NOMO-1 treated with DMSO at 0.1 percent for 48 hours (cell line): ENCODE results near the gene YPEL1.
"Not testable (repeated sequence)": the region's sequence is repeated elsewhere in the genome, so short reads cannot be mapped to it uniquely, and the experiment has no call there.

Experiments used
- DNase-seq: peaks from one replicate; lab custom pipeline; 2025; ENCODE audit not compliant: unreplicated experiment; lab: John Stamatoyannopoulos, UW

Gene YPEL1

DNA sequence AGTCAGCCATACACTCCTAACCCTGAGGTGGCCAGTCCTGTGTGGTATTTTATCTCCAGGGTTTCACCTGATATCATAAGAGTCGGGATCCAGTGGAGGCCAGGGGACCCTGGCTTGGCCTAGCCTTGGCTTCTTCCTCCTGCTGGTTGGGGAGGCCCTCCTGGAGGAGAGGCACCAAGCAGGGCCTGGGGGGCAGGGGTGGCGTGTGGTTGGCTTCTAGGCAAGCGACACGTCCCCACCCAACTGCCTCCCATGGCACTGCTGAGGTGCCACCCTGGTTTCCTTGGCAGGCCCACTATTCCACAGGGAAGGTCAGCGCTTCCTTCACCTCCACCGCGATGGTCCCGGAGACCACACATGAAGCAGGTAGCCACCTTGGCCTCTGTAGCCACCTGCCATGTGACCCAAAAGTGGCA is 49.4 kb downstream of the YPEL1 start:
- DNase-seq = no peak

GRCh38 chr22:21685164-21685513 is 50.5 kb downstream of the YPEL1 start:
- DNase-seq = no peak

- no peak for DNase-seq
Observed at GRCh38 chr22:21684492-21685163, 51.0 kb downstream of the YPEL1 start.

- DNase-seq = no peak
Observed at GRCh38 chr22:21683401-21683811, 52.2 kb downstream of the YPEL1 start.

DNA sequence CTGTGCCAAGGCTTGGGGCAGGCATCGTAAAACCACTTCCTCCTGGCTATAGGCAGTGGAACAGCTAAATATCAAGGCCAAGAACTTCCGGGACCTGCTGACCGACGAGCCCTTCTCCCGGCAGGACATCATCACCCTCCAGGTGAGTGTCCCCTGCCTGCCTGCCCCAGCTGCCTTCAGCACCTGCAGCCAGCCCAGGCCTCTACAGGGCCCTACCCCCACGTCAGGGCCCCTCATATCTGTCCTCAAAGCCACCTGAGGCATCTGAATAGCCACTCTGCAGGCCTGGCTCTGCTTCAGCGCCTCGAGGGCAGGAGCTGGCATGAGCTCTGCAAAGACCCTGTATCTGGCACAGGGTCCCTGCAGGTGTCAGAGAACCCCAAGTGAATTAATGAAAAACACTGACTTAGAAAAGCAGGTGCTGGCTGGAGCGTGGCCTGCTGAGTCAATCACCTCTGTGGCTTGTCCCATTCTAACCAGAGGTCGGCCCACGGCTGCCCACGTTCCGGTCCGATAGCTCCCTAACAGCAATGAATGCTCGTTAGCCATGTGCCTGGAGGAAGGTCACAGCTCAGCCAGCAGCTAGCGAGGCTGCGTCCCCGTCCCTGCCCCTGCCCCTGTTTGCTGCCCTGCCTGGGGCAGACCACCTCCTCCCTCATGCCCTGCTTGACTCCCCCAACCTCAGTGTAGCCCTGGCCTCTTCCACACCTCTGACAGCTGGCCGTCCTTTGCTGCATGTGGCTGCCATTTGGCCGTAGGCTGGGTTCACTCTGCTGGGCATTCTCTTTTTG is 53.0 kb downstream of the YPEL1 start:
- DNase-seq = no peak

DNA sequence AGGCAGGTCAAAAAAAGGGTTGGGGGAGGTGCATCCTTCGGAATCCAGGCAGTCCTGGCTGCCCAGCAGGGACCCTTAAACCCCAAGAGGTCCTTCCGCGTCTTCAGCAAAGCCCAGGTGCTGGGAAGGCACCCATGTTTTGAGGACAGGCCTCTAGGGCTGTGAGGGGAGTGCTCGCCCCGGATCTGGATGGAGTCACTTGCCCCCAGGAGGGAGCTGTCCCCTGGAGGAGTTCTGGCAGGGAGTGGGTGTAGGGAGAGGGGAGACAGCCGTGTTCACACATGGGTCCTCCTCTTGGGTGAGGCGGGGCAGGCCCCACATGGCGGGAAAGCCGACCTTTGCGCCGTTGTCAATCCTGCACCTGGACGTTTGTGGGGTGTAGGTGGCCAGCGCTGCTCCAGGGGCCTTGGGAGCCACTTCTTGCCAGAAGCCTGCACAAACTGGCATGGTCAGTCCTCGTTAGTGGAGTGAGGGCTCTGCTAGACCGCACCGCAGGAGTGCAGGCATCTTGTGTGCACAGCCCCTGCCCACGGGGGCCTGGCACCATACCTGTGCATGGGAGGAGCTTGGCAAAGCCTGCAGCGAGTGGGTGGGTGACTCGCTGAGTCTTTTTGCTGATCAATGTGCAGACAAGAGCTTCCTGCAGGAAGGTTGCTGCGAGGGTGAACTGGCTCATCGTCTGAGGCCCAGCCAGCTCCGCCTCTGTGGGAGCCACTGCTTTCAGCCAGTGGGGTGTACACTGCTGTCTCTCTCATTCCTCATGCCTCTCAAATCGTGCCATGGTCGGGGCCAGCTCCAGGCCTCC is 53.8 kb downstream of the YPEL1 start:
- DNase-seq = no peak

DNA sequence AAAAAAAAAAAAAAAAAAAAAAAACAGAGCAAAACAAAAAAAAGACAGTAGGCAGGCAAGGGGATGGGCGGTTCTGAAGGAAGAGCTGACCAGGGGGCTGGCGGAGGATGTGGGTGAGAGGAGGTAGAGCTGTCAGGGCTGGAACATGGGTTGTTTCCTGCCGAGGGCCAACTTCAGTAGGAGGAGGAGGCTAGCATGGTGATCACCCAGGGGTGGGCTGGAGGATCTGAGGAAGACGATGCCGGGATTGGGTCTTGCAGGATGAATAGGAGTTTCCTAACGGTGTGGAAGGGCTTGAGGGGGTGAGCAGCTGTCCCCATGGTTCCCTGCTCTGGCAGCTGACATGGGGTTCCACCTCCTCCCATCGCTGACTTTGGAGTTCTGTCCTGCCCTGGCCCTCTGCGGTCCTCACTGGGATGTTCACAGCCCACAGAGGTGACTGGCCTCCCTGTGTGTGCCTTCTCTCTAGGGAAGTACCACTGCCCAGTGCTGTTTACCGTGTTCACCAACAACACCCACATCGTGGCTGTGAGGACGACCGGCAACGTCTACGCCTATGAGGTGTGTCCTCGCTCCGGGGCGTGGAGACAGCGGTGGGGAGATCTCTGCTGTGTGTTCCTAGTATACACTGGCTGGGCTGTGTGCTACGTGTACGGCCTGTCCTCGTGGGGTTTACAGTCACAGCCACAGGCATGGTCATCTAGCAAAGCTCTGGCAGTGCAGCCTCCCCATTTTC is 54.6 kb downstream of the YPEL1 start:
- no peak for DNase-seq

DNA sequence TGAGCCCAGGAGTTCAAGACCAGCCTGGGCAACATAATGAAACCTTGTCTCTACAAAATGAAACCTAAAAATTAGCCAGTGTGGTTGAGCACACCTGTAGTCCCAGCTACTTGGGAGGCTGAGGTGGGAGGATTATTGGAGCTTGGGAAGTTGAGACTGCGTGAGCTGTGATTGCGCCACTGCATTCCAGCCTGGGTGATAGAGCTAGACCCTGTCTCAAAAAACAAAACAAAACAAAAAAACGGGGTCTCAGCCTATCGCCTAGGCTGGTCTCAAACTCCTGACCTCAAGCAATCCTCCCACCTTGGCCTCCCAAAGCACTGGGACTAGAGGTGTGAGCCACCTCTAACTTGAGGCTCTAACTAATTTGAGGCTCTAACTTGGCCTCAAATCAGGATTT is 56.2 kb downstream of the YPEL1 start:
- no peak for DNase-seq

- not testable (repeated sequence) for DNase-seq
Observed at GRCh38 chr22:21678842-21679241, 56.8 kb downstream of the YPEL1 start.

- no peak for DNase-seq
Observed at GRCh38 chr22:21677606-21678443, 57.8 kb downstream of the YPEL1 start.

- DNase-seq = no peak
Observed at GRCh38 chr22:21674638-21675245, 60.9 kb downstream of the YPEL1 start.

DNA sequence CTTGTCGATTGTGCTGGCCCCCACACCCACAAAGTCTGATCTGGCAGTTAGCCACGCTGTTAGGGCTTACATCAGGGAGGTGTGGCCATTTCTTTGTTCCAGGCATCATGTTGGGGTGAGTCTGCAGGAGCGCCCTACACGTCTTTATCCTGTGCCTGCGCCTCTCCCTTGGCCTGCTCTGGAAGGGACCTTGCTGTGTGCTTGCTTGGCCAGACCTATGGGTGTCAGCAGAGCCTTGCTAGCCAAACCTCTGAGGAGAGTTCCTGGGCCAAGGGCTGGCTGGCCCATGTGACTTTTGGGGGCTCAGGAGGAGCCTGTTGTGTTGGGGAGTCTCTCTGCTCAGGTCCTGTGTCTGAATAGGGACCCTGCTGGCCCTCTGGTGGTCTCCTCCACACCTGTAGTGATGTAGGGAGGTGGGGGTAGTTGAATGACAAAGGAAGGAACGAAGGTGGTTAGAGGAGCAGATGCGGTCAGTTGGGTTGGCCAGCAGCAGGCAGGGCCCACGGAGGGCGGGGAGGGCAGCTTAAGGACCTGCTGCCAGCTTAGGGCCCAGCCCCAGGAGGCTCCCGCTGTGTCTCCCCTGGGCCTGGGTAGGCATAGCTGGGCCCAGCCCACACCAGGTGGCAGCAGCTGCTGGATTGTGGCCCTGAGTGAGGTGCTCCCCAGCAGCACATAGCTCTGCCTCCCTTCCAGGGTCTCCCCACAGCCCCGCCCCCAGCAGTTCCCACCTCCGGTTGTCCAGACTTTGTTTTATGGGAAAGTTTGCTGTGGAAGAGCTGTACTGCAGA is 61.9 kb downstream of the YPEL1 start:
- no peak for DNase-seq

GRCh38 chr22:21672107-21672629 is 63.4 kb downstream of the YPEL1 start:
- DNase-seq = peak; percentile 47

GRCh38 chr22:21669026-21669425 is 66.6 kb downstream of the YPEL1 start:
- DNase-seq = no peak

- DNase-seq = no peak
Observed at GRCh38 chr22:21666786-21667185, 68.8 kb downstream of the YPEL1 start.

DNA sequence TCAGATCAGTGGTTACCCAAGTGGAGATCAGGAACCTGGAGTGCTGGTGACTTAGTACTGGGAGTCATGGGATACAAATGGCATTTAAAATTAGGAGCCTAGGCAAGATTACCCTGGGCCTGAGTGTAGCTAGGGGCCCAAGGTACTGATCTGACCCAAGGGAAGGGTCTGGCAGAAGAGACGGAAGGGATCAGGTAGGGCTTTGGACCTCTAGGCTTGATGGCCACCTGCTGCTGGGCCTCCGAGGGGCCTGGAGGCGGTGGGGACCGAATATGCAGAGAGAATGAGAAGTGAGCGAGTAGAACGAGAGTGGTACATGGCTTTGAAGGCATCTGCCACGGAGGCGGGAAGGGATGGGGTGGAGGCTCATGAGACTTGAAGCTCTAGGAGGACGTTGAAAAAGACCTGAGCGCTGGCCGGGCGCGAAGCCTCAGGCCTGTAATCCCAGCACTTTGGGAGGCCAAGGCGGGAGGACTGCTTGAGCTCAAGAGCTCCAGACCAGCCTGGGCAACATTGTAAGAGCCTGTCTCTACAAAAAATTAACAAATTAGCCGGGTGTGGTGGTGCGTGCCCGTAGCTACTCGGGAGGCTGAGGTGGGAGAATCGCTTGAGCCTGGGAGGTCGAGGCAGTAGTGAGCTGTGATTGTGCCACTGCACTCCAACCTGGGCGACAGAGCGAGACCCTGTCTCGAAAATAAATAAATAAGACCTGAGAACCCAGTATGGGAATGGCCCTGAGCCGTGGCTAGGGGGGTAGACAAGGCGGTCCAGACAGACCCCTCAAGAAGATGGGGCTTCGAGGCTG is 70.3 kb downstream of the YPEL1 start:
- no peak for DNase-seq

GRCh38 chr22:21663738-21664137 is 71.9 kb downstream of the YPEL1 start:
- no peak for DNase-seq

DNA sequence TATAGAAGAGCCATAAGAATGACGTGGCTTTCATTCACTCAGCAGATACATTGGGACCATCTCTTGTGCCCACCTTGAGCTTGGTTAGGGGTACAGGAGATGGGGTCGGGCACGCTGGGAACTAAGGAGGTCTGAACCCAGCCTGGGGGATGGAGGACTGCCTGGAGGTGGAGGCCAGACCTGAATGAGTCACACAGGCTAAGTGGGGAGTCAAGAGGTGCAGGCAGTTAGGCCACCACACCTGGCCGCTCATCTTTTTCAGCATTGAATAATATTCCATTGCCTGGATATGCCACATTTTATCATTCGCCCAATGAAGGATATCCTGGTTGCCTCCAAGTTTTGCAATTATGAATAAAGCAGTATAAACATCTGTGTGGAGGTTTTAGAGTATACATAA is 73.6 kb downstream of the YPEL1 start:
- DNase-seq = no peak
